A549 (cell line): ENCODE measurements around the gene KIF1B. TPM values are rescaled to one million over a fixed set of nuclear protein-coding genes. Genes with fewer than 3 reads are reported as not detected.

Experiments
- ATAC-seq, 2 experiments: fragments of 200-7000 bp in 1 of 2; fragments of >200 bp in 1 of 2; cut with Nextera tagmentation in 1 of 2; cut with Tn5 transposase in 1 of 2; 3 replicates each; pipeline versions ENCODE4 v1.8.0 to v1.9.1; 2018 to 2020; ENCODE audit warnings: mild to moderate bottlenecking in 1 of 2, moderate library complexity in 1 of 2
- CTCF ChIA-PET: fragments of 300-600 bp; sonication (Branson Sonifier 250); formaldehyde crosslinking; extraction: SDS; loops from one replicate; lab custom pipeline; 2021; ENCODE audit warnings: antibody characterized with exemption, inconsistent platforms; lab: Yijun Ruan, JAX
- POLR2A ChIA-PET: fragments of 350-600 bp; formaldehyde crosslinking; extraction: SDS; loops from one replicate; lab custom pipeline; 2021; ENCODE audit warnings: antibody characterized with exemption, inconsistent platforms; lab: Yijun Ruan, JAX
- DNase-seq, 2 experiments: peaks; one replicate each; pipeline versions ENCODE4 v3.0.0 to v3.0.0-alpha.2; 2011 to 2016; ENCODE audit warnings: low read depth in 1 of 2, low spot score in 1 of 2
- FAIRE-seq: peaks from 2 replicates; lab custom pipeline; 2011; peaks lifted over from hg19 to GRCh38; lab: Jason Lieb, UNC
- H3K27ac ChIP-seq, 2 experiments: fragments of >200 bp; sonication (Bioruptor Twin); formaldehyde crosslinking; 3 replicates each; pipeline ENCODE4 v1.5.1; 2016 to 2017
- H3K4me1 ChIP-seq: fragments of >200 bp; sonication (Bioruptor Twin); formaldehyde crosslinking; 3 replicates; pipeline ENCODE4 v1.6.1; 2016
- H3K4me2 ChIP-seq: fragments of >200 bp; sonication (Bioruptor Twin); formaldehyde crosslinking; 3 replicates; pipeline ENCODE4 v1.6.1; 2016
- H3K4me3 ChIP-seq: fragments of >200 bp; sonication (Bioruptor Twin); formaldehyde crosslinking; 3 replicates; pipeline ENCODE4 v1.5.1; 2016
- H3K9me3 ChIP-seq: fragments of >200 bp; sonication (Bioruptor Twin); formaldehyde crosslinking; 3 replicates; pipeline ENCODE4 v1.6.1; 2016
- ATOH8 ChIP-seq: fragments of 250-450 bp; sonication (Bioruptor Pico); IDR thresholded peaks from 2 replicates; pipeline ENCODE4 v1.5.0; 2020; ENCODE audit warnings: low read depth, mild to moderate bottlenecking, moderate library complexity
- BCL3 ChIP-seq: fragments of >200 bp; sonication (Bioruptor Twin); formaldehyde crosslinking; IDR thresholded peaks from 3 replicates; pipeline ENCODE4 v1.6.1; 2016
- CBX2 ChIP-seq: fragments of 200-600 bp; sonication (generic); IDR thresholded peaks from 2 replicates; pipeline ENCODE4 v1.6.1; 2016; ENCODE audit warnings: low read depth, mild to moderate bottlenecking, borderline replicate concordance
- CHD2 ChIP-seq: fragments of 150-350 bp; IDR thresholded peaks from 2 replicates; pipeline ENCODE4 v1.6.1; 2014; ENCODE audit warnings: low read length; ENCODE audit not compliant: partially characterized antibody
- CHD4 ChIP-seq: fragments of 200-600 bp; sonication (generic); IDR thresholded peaks from 2 replicates; pipeline ENCODE4 v1.6.1; 2016; ENCODE audit warnings: antibody characterized with exemption, mild to moderate bottlenecking, borderline replicate concordance
- ESRRA ChIP-seq: fragments of 150-350 bp; IDR thresholded peaks from 2 replicates; pipeline ENCODE4 v1.6.1; 2014; ENCODE audit warnings: mild to moderate bottlenecking, low read length, borderline replicate concordance
- GATA3 ChIP-seq: IDR thresholded peaks from 2 replicates; pipeline ENCODE4 v1.6.1; 2012; ENCODE audit warnings: borderline replicate concordance
- HDAC2 ChIP-seq: fragments of 200-600 bp; sonication (generic); IDR thresholded peaks from 2 replicates; pipeline ENCODE4 v1.6.1; 2016
- HES2 ChIP-seq: fragments of >200 bp; sonication (Bioruptor Twin); formaldehyde crosslinking; IDR thresholded peaks from 2 replicates; pipeline ENCODE4 v1.6.1; 2016
- HMGXB4 ChIP-seq: fragments of 250-450 bp; sonication (Bioruptor Pico); IDR thresholded peaks from 2 replicates; pipeline ENCODE4 v1.5.0; 2021; ENCODE audit warnings: mild to moderate bottlenecking, moderate library complexity, borderline replicate concordance
- HOXB13 ChIP-seq: fragments of 250-450 bp; sonication (Bioruptor Pico); IDR thresholded peaks from 2 replicates; pipeline ENCODE4 v1.5.0; 2020; ENCODE audit warnings: low read depth, mild to moderate bottlenecking, moderate library complexity
- HOXB5 ChIP-seq: fragments of 250-450 bp; sonication (Bioruptor Pico); IDR thresholded peaks from 2 replicates; pipeline ENCODE4 v1.5.0; 2020; ENCODE audit warnings: mild to moderate bottlenecking, moderate library complexity
- MAFK ChIP-seq: fragments of 450-650 bp; IDR thresholded peaks from 2 replicates; pipeline ENCODE4 v1.6.1; 2014; ENCODE audit not compliant: partially characterized antibody
- MAX ChIP-seq: IDR thresholded peaks from 2 replicates; pipeline ENCODE4 v1.6.1; 2012
- MAZ ChIP-seq: fragments of 150-350 bp; IDR thresholded peaks from 2 replicates; pipeline ENCODE4 v1.6.1; 2014; ENCODE audit warnings: antibody characterized with exemption, low read depth, low read length, borderline replicate concordance
- NPAS2 ChIP-seq: fragments of 250-450 bp; sonication (Bioruptor Pico); IDR thresholded peaks from 2 replicates; pipeline ENCODE4 v1.8.0; 2022; ENCODE audit warnings: mild to moderate bottlenecking, moderate library complexity, borderline replicate concordance
- NR3C1 ChIP-seq: fragments of >200 bp; sonication (Bioruptor Twin); formaldehyde crosslinking; IDR thresholded peaks from 3 replicates; pipeline ENCODE4 v1.6.1; 2017
- PBX3 ChIP-seq: IDR thresholded peaks from 2 replicates; pipeline ENCODE4 v1.6.1; 2012
- PHF8 ChIP-seq: fragments of 200-600 bp; sonication (generic); IDR thresholded peaks from 2 replicates; pipeline ENCODE4 v1.6.1; 2016; ENCODE audit warnings: low read depth, mild to moderate bottlenecking, antibody characterized with exemption, moderate library complexity, borderline replicate concordance
- POLR2A ChIP-seq: IDR thresholded peaks from 2 replicates; pipeline ENCODE4 v1.6.1; 2012; ENCODE audit warnings: mild to moderate bottlenecking, low read length
- POLR2AphosphoS2 ChIP-seq: conservative IDR thresholded peaks from 2 replicates; pipeline ENCODE4 v1.6.1; 2012; ENCODE audit warnings: low read length, improper control_type of control experiment, inconsistent platforms
- REST ChIP-seq: fragments of 200-600 bp; sonication (generic); IDR thresholded peaks from 2 replicates; pipeline ENCODE4 v1.6.1; 2016; ENCODE audit warnings: antibody characterized with exemption, mild to moderate bottlenecking, moderate library complexity
- RNF2 ChIP-seq: fragments of 200-600 bp; sonication (generic); IDR thresholded peaks from 2 replicates; pipeline ENCODE4 v1.6.1; 2016; ENCODE audit warnings: low read depth, mild to moderate bottlenecking, antibody characterized with exemption, moderate library complexity, borderline replicate concordance
- SMC3 ChIP-seq: fragments of >200 bp; sonication (Bioruptor Twin); formaldehyde crosslinking; IDR thresholded peaks from 3 replicates; pipeline ENCODE4 v1.6.1; 2018; ENCODE audit warnings: inconsistent platforms
- TP53 ChIP-seq: fragments of 250-450 bp; sonication (Bioruptor Pico); IDR thresholded peaks from 2 replicates; pipeline ENCODE4 v1.5.0; 2021; ENCODE audit warnings: mild to moderate bottlenecking, moderate library complexity
- USF2 ChIP-seq: fragments of 450-650 bp; IDR thresholded peaks from 2 replicates; pipeline ENCODE4 v1.6.1; 2014; ENCODE audit warnings: antibody characterized with exemption
- ZNF302 ChIP-seq: fragments of 250-450 bp; sonication (Bioruptor Pico); IDR thresholded peaks from 2 replicates; pipeline ENCODE4 v1.9.0; 2021; ENCODE audit warnings: inconsistent platforms, mild to moderate bottlenecking, moderate library complexity
- ZSCAN20 ChIP-seq: fragments of 250-450 bp; sonication (Bioruptor Pico); IDR thresholded peaks from 2 replicates; pipeline ENCODE4 v1.8.0; 2022; ENCODE audit warnings: mild to moderate bottlenecking, moderate library complexity
- WGBS: methylation state at CpG from one replicate; pipeline ENCODE4 v1.1.6; 2017; ENCODE audit errors: missing lambda C conversion rate; 5-methylcytosine and 5-hydroxymethylcytosine counted together
- polyA plus RNA-seq, 4 experiments: library from polyadenylated mRNA; depleted of rRNA in 3 of 4; stranded (reverse); fragments of >200 nt; fragmentation: RNase III in 1 of 4; extraction: RNeasy Plus Mini Kit Qiagen cat#74134 plus additional on column Dnase treatment in 1 of 4; gene quantifications; 2 replicates in 3 of 4; 3 replicates in 1 of 4; pipeline ENCODE4 v1.2.3, GENCODE V29; 2011 to 2017

Gene KIF1B
- polyA plus RNA-seq, 2 of the 4 experiments (the other 2 are of a cell fraction) = 9.8 to 18.3 TPM

GRCh38 chr1:10179406-10180091, 30.8 kb upstream of the KIF1B start:
- no peaks in the 10 kb centered on the region for H3K9me3 ChIP-seq
- H3K4me2 ChIP-seq = no peak overlapping the region
- FAIRE-seq = no peak
- no peak for TF ChIP-seq HMGXB4 (CRISPR knock-in tag)
- no peak for TF ChIP-seq ESRRA
- no peak for TF ChIP-seq NPAS2 (CRISPR knock-in tag)
- TF ChIP-seq REST = no peak
- TF ChIP-seq PHF8 = no peak
- TF ChIP-seq HOXB13 = no peak
- TF ChIP-seq POLR2A = no peak
- TF ChIP-seq CHD2 = no peak
- no peak for TF ChIP-seq ZSCAN20
- TF ChIP-seq ZNF302 (CRISPR knock-in tag) = no peak
- TF ChIP-seq RNF2 = no peak
- no peak for TF ChIP-seq USF2
- no peak for TF ChIP-seq CHD4
- no peak for TF ChIP-seq TP53
- no peak for TF ChIP-seq HDAC2
- TF ChIP-seq NR3C1 = no peak
- no peak for TF ChIP-seq HOXB5
- TF ChIP-seq, all 56 proteins: peak for 0
- H3K4me3 ChIP-seq = no peak overlapping the region
- CTCF ChIA-PET = no interaction called here
- WGBS = 96% methylated on average over 23 of the region's 23 CpGs
- no peak for ATAC-seq
- DNase-seq = no peak
- POLR2A ChIA-PET = no interaction called here
- no peaks in the 10 kb centered on the region for H3K4me1 ChIP-seq
- H3K27ac ChIP-seq = no peak overlapping the region

GRCh38 chr1:10181154-10181553, 29.2 kb upstream of the KIF1B start:
- 90% methylated on average over 7 of the region's 7 CpGs for WGBS
- Histone ChIP-seq H3K9me3 (no peaks in the 10 kb centered on the region), H3K4me3 (no peak overlapping the region), H3K4me1 (no peaks in the 10 kb centered on the region), H3K27ac (no peak overlapping the region), H3K4me2 (no peak overlapping the region)
- POLR2A ChIA-PET = no interaction called here
- no peak for ATAC-seq
- CTCF ChIA-PET = no interaction called here
- TF ChIP-seq ESRRA (no peak), ATOH8 (no peak), SMC3 (no peak), GATA3 (no peak), HDAC2 (no peak), TP53 (no peak), MAZ (no peak), POLR2AphosphoS2 (no peak), MAFK (no peak), HES2 (no peak), MAX (no peak), NR3C1 (no peak), PBX3 (no peak), CBX2 (no peak), PHF8 (no peak), BCL3 (no peak), CHD2 (no peak)
- DNase-seq = no peak
- FAIRE-seq = no peak
